Measurements from ENCODE around the gene KCNG4.

Gene KCNG4

DNA sequence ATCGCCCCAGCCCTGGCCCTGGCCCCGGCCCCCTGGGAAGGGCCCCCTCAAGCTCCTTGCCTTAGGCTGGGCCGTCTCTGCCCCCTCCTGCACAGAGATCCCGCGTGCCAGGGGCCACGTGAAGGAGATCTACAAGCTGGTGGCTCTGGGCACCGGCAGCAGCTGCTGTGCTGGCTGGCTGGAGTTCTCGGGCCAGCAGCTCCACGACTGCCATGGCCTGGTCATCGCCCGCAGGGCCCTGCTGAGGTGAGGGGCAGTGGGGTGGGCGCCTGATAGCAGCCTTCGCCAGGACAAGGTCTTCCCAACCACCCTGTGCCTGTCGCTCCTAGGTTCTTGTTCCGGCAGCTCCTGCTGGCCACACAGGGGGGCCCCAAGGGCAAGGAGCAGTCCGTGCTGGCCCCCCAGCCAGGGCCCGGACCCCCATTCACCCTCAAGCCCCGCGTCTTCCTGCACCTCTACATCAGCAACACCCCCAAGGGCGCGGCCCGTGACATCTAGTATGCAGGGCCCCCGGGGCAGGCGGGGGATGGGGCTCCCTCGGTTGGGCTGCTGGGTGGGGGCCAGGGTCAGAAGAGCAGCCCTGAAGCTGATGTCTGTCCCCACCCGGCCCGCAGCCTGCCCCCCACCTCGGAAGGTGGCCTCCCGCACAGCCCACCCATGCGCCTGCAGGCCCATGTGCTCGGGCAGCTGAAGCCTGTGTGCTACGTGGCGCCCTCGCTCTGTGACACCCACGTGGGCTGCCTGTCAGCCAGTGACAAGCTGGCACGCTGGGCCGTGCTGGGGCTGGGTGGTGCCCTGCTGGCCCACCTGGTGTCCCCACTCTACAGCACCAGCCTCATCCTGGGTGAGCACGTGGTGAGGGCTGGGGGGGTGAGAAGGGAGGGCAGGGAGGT is 44.4 kb downstream of the KCNG4 start:
- ChIA-PET CTCF (interaction anchor here (0.9 to 1.5 kb wide), 2 partner anchors 9 to 288 kb away, joined by 4 read pairs; partner anchors contain the start of gene TAF1C), POLR2A (no interaction called here)
- TF ChIP-seq OVOL3 (tag by site-specific recombination; IDR thresholded peaks at IDR 0.05) (no peak), GLI4 (tag by site-specific recombination; IDR thresholded peaks at IDR 0.05) (no peak), ZNF747 (tag by site-specific recombination; IDR thresholded peaks at IDR 0.05) (no peak), KLF8 (tag by site-specific recombination; IDR thresholded peaks at IDR 0.05) (no peak), ZIC2 (tag by site-specific recombination; IDR thresholded peaks at IDR 0.05) (no peak), ZNF692 (tag by site-specific recombination; IDR thresholded peaks at IDR 0.05) (no peak), ZNF776 (tag by site-specific recombination; IDR thresholded peaks at IDR 0.05; ENCODE audit: borderline replicate concordance) (no peak), ZNF155 (tag by site-specific recombination; IDR thresholded peaks at IDR 0.05) (no peak), ZNF239 (tag by site-specific recombination; IDR thresholded peaks at IDR 0.05) (no peak), MYNN (tag by site-specific recombination; IDR thresholded peaks at IDR 0.05; ENCODE audit: borderline replicate concordance) (no peak), IKZF3 (tag by site-specific recombination; IDR thresholded peaks at IDR 0.05) (no peak), HOXA7 (CRISPR knock-in tag; IDR thresholded peaks at IDR 0.05; ENCODE audit: borderline replicate concordance) (no peak), ZNF473 (tag by site-specific recombination; IDR thresholded peaks at IDR 0.05) (no peak), ZNF549 (tag by site-specific recombination; IDR thresholded peaks at IDR 0.05) (no peak), ZNF48 (tag by site-specific recombination; IDR thresholded peaks at IDR 0.05) (no peak), WT1 (tag by site-specific recombination; IDR thresholded peaks at IDR 0.05) (no peak), ZNF10 (tag by site-specific recombination; IDR thresholded peaks at IDR 0.05) (no peak)
- TF ChIP-seq, protein P1, sequence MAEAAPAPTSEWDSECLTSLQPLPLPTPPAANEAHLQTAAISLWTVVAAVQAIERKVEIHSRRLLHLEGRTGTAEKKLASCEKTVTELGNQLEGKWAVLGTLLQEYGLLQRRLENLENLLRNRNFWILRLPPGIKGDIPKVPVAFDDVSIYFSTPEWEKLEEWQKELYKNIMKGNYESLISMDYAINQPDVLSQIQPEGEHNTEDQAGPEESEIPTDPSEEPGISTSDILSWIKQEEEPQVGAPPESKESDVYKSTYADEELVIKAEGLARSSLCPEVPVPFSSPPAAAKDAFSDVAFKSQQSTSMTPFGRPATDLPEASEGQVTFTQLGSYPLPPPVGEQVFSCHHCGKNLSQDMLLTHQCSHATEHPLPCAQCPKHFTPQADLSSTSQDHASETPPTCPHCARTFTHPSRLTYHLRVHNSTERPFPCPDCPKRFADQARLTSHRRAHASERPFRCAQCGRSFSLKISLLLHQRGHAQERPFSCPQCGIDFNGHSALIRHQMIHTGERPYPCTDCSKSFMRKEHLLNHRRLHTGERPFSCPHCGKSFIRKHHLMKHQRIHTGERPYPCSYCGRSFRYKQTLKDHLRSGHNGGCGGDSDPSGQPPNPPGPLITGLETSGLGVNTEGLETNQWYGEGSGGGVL (tag by site-specific recombination; IDR thresholded peaks at IDR 0.05): no peak
- TF ChIP-seq, protein P2, sequence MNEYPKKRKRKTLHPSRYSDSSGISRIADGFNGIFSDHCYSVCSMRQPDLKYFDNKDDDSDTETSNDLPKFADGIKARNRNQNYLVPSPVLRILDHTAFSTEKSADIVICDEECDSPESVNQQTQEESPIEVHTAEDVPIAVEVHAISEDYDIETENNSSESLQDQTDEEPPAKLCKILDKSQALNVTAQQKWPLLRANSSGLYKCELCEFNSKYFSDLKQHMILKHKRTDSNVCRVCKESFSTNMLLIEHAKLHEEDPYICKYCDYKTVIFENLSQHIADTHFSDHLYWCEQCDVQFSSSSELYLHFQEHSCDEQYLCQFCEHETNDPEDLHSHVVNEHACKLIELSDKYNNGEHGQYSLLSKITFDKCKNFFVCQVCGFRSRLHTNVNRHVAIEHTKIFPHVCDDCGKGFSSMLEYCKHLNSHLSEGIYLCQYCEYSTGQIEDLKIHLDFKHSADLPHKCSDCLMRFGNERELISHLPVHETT (tag by site-specific recombination; IDR thresholded peaks at IDR 0.05): no peak
- TF ChIP-seq, protein P3, sequence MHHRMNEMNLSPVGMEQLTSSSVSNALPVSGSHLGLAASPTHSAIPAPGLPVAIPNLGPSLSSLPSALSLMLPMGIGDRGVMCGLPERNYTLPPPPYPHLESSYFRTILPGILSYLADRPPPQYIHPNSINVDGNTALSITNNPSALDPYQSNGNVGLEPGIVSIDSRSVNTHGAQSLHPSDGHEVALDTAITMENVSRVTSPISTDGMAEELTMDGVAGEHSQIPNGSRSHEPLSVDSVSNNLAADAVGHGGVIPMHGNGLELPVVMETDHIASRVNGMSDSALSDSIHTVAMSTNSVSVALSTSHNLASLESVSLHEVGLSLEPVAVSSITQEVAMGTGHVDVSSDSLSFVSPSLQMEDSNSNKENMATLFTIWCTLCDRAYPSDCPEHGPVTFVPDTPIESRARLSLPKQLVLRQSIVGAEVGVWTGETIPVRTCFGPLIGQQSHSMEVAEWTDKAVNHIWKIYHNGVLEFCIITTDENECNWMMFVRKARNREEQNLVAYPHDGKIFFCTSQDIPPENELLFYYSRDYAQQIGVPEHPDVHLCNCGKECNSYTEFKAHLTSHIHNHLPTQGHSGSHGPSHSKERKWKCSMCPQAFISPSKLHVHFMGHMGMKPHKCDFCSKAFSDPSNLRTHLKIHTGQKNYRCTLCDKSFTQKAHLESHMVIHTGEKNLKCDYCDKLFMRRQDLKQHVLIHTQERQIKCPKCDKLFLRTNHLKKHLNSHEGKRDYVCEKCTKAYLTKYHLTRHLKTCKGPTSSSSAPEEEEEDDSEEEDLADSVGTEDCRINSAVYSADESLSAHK (tag by site-specific recombination; IDR thresholded peaks at IDR 0.05): no peak
- no peaks in the 10 kb centered on the region for H3K4me1 ChIP-seq (ENCODE audit: control insufficient read depth, insufficient read depth, low read length)
- no peak overlapping the region for H3K27ac ChIP-seq (ENCODE audit: extremely low read depth, low read depth, low read length)
- H3K4me3 ChIP-seq (ENCODE audit: low read depth, low read length): no peak overlapping the region
- no peaks in the 10 kb centered on the region for H3K9me3 ChIP-seq (ENCODE audit: control insufficient read depth, insufficient read depth, low read depth, low read length)
- no peaks in the 10 kb centered on the region for H3K36me3 ChIP-seq (ENCODE audit: control insufficient read depth in 2 of 2, insufficient read depth in 1 of 2, low read length in 2 of 2)

Data from HEK293 (cell line).